ENCODE data around the gene TOMM6.
"Not testable (repeated sequence)": the region's sequence is repeated elsewhere in the genome, so short reads cannot be mapped to it uniquely, and the experiment has no call there.

TOMM6 gene

GRCh38 chr6:41750374-41750773 lies 37.1 kb upstream of the TOMM6 start:
- Histone ChIP-seq H3K9ac (ENCODE audit: low read length) (no peak overlapping the region), H3K4me1 (ENCODE audit: control insufficient read depth, low read depth, low read length) (no peaks in the 10 kb centered on the region), H3K9me3 (ENCODE audit: control insufficient read depth, low read depth, low read length) (no peaks in the 10 kb centered on the region), H3K27ac (ENCODE audit: low read length) (no peak overlapping the region), H3K4me3 (ENCODE audit: low read length) (no peak overlapping the region), H3K36me3 (ENCODE audit: control insufficient read depth, low read depth, low read length) (no peaks in the 10 kb centered on the region), H3K27me3 (ENCODE audit: control insufficient read depth, insufficient read depth, low read length) (no peaks in the 10 kb centered on the region)

- H3K9ac ChIP-seq (ENCODE audit: low read length), result no peak overlapping the region
- no peaks in the 10 kb centered on the region for H3K9me3 ChIP-seq (ENCODE audit: control insufficient read depth, low read depth, low read length)
- no peak overlapping the region for H3K4me3 ChIP-seq (ENCODE audit: low read length)
- H3K36me3 ChIP-seq (ENCODE audit: control insufficient read depth, low read depth, low read length), result no peaks in the 10 kb centered on the region
- no peaks in the 10 kb centered on the region for H3K4me1 ChIP-seq (ENCODE audit: control insufficient read depth, low read depth, low read length)
- H3K27ac ChIP-seq (ENCODE audit: low read length), result no peak overlapping the region
- no peaks in the 10 kb centered on the region for H3K27me3 ChIP-seq (ENCODE audit: control insufficient read depth, insufficient read depth, low read length)
Observed at GRCh38 chr6:41755895-41756294, 31.6 kb upstream of the TOMM6 start.

- no peaks in the 10 kb centered on the region for H3K9me3 ChIP-seq (ENCODE audit: control insufficient read depth, low read depth, low read length)
- no peak overlapping the region for H3K4me3 ChIP-seq (ENCODE audit: low read length)
- no peak overlapping the region for H3K9ac ChIP-seq (ENCODE audit: low read length)
- H3K36me3 ChIP-seq (ENCODE audit: control insufficient read depth, low read depth, low read length), result no peaks in the 10 kb centered on the region
- H3K27ac ChIP-seq (ENCODE audit: low read length), result no peak overlapping the region
- no peaks in the 10 kb centered on the region for H3K4me1 ChIP-seq (ENCODE audit: control insufficient read depth, low read depth, low read length)
- H3K27me3 ChIP-seq (ENCODE audit: control insufficient read depth, insufficient read depth, low read length), result no peaks in the 10 kb centered on the region
Observed at GRCh38 chr6:41756354-41756753, 31.1 kb upstream of the TOMM6 start.

GRCh38 chr6:41757271-41757670 lies 30.2 kb upstream of the TOMM6 start:
- no peak overlapping the region for H3K4me3 ChIP-seq (ENCODE audit: low read length)
- no peaks in the 10 kb centered on the region for H3K4me1 ChIP-seq (ENCODE audit: control insufficient read depth, low read depth, low read length)
- no peaks in the 10 kb centered on the region for H3K27me3 ChIP-seq (ENCODE audit: control insufficient read depth, insufficient read depth, low read length)
- H3K9me3 ChIP-seq (ENCODE audit: control insufficient read depth, low read depth, low read length), result no peaks in the 10 kb centered on the region
- no peak overlapping the region for H3K9ac ChIP-seq (ENCODE audit: low read length)
- H3K27ac ChIP-seq (ENCODE audit: low read length), result no peak overlapping the region
- no peaks in the 10 kb centered on the region for H3K36me3 ChIP-seq (ENCODE audit: control insufficient read depth, low read depth, low read length)

- Histone ChIP-seq H3K27ac (ENCODE audit: low read length) (no peak overlapping the region), H3K9ac (ENCODE audit: low read length) (no peak overlapping the region), H3K36me3 (ENCODE audit: control insufficient read depth, low read depth, low read length) (no peaks in the 10 kb centered on the region), H3K4me1 (ENCODE audit: control insufficient read depth, low read depth, low read length) (no peaks in the 10 kb centered on the region), H3K4me3 (ENCODE audit: low read length) (no peak overlapping the region), H3K27me3 (ENCODE audit: control insufficient read depth, insufficient read depth, low read length) (no peaks in the 10 kb centered on the region), H3K9me3 (ENCODE audit: control insufficient read depth, low read depth, low read length) (no peaks in the 10 kb centered on the region)
Observed at GRCh38 chr6:41757931-41758640, 29.4 kb upstream of the TOMM6 start.

- Histone ChIP-seq H3K4me1 (ENCODE audit: control insufficient read depth, low read depth, low read length) (no peaks in the 10 kb centered on the region), H3K9ac (ENCODE audit: low read length) (no peak overlapping the region), H3K9me3 (ENCODE audit: control insufficient read depth, low read depth, low read length) (no peaks in the 10 kb centered on the region), H3K27me3 (ENCODE audit: control insufficient read depth, insufficient read depth, low read length) (no peaks in the 10 kb centered on the region), H3K27ac (ENCODE audit: low read length) (no peak overlapping the region), H3K4me3 (ENCODE audit: low read length) (no peak overlapping the region), H3K36me3 (ENCODE audit: control insufficient read depth, low read depth, low read length) (no peaks in the 10 kb centered on the region)
Observed at GRCh38 chr6:41758641-41759035, 28.9 kb upstream of the TOMM6 start.

GRCh38 chr6:41759106-41759904 lies 28.2 kb upstream of the TOMM6 start:
- no peaks in the 10 kb centered on the region for H3K9me3 ChIP-seq (ENCODE audit: control insufficient read depth, low read depth, low read length)
- H3K4me1 ChIP-seq (ENCODE audit: control insufficient read depth, low read depth, low read length), result no peaks in the 10 kb centered on the region
- no peaks in the 10 kb centered on the region for H3K27me3 ChIP-seq (ENCODE audit: control insufficient read depth, insufficient read depth, low read length)

GRCh38 chr6:41759905-41760579 lies 27.5 kb upstream of the TOMM6 start:
- H3K27ac ChIP-seq (ENCODE audit: low read length), result no peak overlapping the region
- no peak overlapping the region for H3K9ac ChIP-seq (ENCODE audit: low read length)
- H3K27me3 ChIP-seq (ENCODE audit: control insufficient read depth, insufficient read depth, low read length), result no peaks in the 10 kb centered on the region
- no peak overlapping the region for H3K4me3 ChIP-seq (ENCODE audit: low read length)
- H3K9me3 ChIP-seq (ENCODE audit: control insufficient read depth, low read depth, low read length), result no peaks in the 10 kb centered on the region
- H3K4me1 ChIP-seq (ENCODE audit: control insufficient read depth, low read depth, low read length), result no peaks in the 10 kb centered on the region
- no peaks in the 10 kb centered on the region for H3K36me3 ChIP-seq (ENCODE audit: control insufficient read depth, low read depth, low read length)

More at GRCh38 chr6:41759106-41759904, 28.2 kb upstream of the TOMM6 start:
- no peak overlapping the region for H3K4me3 ChIP-seq (ENCODE audit: low read length)
- H3K36me3 ChIP-seq (ENCODE audit: control insufficient read depth, low read depth, low read length), result no peaks in the 10 kb centered on the region
- H3K27ac ChIP-seq (ENCODE audit: low read length), result no peak overlapping the region
- no peak overlapping the region for H3K9ac ChIP-seq (ENCODE audit: low read length)

- Histone ChIP-seq H3K4me3 (ENCODE audit: low read length) (no peak overlapping the region), H3K9ac (ENCODE audit: low read length) (no peak overlapping the region), H3K9me3 (ENCODE audit: control insufficient read depth, low read depth, low read length) (no peaks in the 10 kb centered on the region), H3K36me3 (ENCODE audit: control insufficient read depth, low read depth, low read length) (no peaks in the 10 kb centered on the region), H3K27me3 (ENCODE audit: control insufficient read depth, insufficient read depth, low read length) (no peaks in the 10 kb centered on the region), H3K27ac (ENCODE audit: low read length) (no peak overlapping the region), H3K4me1 (ENCODE audit: control insufficient read depth, low read depth, low read length) (no peaks in the 10 kb centered on the region)
Observed at GRCh38 chr6:41763470-41763869, 24.0 kb upstream of the TOMM6 start.

GRCh38 chr6:41766043-41766664 lies 21.3 kb upstream of the TOMM6 start:
- H3K4me3 ChIP-seq (ENCODE audit: low read length); H3K9ac ChIP-seq (ENCODE audit: low read length); H3K27ac ChIP-seq (ENCODE audit: low read length); H3K36me3 ChIP-seq (ENCODE audit: control insufficient read depth, low read depth, low read length); H3K9me3 ChIP-seq (ENCODE audit: control insufficient read depth, low read depth, low read length); H3K27me3 ChIP-seq (ENCODE audit: control insufficient read depth, insufficient read depth, low read length); H3K4me1 ChIP-seq (ENCODE audit: control insufficient read depth, low read depth, low read length): not testable (repeated sequence)

GRCh38 chr6:41767112-41767833 lies 20.2 kb upstream of the TOMM6 start:
- Histone ChIP-seq H3K36me3 (ENCODE audit: control insufficient read depth, low read depth, low read length) (peaks cover 8% of the 10 kb centered on the region), H3K4me3 (ENCODE audit: low read length) (no peak overlapping the region), H3K4me1 (ENCODE audit: control insufficient read depth, low read depth, low read length) (no peaks in the 10 kb centered on the region), H3K27me3 (ENCODE audit: control insufficient read depth, insufficient read depth, low read length) (no peaks in the 10 kb centered on the region), H3K9me3 (ENCODE audit: control insufficient read depth, low read depth, low read length) (no peaks in the 10 kb centered on the region), H3K27ac (ENCODE audit: low read length) (no peak overlapping the region), H3K9ac (ENCODE audit: low read length) (no peak overlapping the region)
